HG02885 (cell line): ENCODE measurements around the gene THSD7A.

Experiments
- ATAC-seq: cut with Tn5 transposase; IDR thresholded peaks from one replicate; pipeline ENCODE4 v1.9.1; 2021; ENCODE audit warnings: mild to moderate bottlenecking; ENCODE audit not compliant: unreplicated experiment, poor library complexity

THSD7A gene, protein sequence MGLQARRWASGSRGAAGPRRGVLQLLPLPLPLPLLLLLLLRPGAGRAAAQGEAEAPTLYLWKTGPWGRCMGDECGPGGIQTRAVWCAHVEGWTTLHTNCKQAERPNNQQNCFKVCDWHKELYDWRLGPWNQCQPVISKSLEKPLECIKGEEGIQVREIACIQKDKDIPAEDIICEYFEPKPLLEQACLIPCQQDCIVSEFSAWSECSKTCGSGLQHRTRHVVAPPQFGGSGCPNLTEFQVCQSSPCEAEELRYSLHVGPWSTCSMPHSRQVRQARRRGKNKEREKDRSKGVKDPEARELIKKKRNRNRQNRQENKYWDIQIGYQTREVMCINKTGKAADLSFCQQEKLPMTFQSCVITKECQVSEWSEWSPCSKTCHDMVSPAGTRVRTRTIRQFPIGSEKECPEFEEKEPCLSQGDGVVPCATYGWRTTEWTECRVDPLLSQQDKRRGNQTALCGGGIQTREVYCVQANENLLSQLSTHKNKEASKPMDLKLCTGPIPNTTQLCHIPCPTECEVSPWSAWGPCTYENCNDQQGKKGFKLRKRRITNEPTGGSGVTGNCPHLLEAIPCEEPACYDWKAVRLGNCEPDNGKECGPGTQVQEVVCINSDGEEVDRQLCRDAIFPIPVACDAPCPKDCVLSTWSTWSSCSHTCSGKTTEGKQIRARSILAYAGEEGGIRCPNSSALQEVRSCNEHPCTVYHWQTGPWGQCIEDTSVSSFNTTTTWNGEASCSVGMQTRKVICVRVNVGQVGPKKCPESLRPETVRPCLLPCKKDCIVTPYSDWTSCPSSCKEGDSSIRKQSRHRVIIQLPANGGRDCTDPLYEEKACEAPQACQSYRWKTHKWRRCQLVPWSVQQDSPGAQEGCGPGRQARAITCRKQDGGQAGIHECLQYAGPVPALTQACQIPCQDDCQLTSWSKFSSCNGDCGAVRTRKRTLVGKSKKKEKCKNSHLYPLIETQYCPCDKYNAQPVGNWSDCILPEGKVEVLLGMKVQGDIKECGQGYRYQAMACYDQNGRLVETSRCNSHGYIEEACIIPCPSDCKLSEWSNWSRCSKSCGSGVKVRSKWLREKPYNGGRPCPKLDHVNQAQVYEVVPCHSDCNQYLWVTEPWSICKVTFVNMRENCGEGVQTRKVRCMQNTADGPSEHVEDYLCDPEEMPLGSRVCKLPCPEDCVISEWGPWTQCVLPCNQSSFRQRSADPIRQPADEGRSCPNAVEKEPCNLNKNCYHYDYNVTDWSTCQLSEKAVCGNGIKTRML (N-terminal part only)

DNA sequence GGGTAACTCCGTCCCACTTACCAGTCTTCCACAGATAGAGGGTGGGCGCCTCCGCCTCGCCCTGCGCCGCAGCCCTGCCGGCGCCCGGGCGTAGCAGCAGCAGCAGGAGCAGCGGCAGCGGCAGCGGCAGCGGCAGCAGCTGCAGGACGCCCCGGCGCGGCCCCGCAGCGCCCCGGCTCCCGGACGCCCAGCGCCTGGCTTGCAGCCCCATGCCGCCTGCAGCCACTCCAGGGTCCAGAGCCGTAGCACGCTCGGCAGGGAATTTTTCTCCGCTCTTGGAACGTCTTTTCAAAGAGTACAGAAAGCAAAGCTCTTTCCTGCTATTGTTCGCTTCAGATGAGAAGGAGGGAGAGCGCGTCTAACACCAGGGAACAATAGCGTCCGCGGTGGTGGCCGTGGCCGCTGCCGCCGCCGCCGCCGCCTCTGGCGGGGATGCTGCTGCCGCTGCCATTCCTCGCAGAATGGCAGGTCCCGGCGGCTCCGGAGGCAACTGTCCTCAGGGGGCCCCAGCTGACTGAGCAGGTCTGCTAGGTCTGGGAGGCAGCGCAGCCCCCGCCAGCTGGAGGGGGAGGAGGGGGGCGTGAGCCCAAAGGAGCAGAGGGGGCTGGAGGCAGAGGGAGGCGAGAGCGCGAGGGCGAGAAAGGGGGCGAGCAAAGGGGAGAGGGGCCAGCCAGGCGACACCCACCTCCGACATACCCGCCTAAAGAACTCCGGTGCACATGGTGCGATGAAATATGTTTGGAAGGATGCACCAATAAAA is at the start of gene THSD7A:
THSD7A (minus strand) TSS at position 463 of the 760 bp plus-strand sequence; CDS start at position 211, 252 bp downstream.
- peak; percentile 59 for ATAC-seq

DNA sequence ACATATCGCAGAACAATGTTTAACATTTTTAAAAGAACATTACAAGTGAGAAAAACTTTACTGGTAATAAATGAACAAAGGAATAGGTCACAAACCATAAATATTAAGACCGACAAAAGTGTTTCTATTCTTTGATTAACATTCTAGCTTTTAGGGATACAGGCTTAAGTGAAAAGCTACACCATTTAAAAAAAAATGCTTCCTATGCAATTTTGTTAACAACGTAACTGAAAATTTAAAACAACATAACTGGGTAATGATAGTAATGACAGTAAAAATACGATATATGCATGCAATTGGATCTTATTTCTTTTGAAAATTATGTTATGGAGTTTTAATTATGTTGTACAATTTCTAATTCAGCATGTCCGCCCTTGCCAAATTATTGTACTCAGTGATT is 49.7 kb upstream of the THSD7A start:
- ATAC-seq = no peak

DNA sequence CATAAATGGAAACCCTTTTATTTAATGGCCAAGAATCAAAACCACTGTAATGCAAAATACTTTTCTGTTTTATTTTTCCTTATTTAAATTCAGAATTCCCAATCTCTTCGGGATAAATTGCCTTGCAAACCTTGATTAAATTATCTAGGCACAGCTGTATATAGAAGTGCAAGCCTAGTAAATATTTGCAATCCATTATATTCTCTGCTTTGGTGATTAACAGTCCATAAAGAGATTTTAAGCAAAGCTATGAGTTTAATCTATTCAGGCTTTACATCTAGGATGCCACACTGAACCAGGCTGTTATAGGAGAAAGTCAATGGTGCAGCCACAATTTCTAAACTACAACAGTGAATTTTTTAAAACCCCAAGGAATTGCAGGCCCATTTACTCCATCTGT is 43.6 kb upstream of the THSD7A start:
- ATAC-seq = no peak

DNA sequence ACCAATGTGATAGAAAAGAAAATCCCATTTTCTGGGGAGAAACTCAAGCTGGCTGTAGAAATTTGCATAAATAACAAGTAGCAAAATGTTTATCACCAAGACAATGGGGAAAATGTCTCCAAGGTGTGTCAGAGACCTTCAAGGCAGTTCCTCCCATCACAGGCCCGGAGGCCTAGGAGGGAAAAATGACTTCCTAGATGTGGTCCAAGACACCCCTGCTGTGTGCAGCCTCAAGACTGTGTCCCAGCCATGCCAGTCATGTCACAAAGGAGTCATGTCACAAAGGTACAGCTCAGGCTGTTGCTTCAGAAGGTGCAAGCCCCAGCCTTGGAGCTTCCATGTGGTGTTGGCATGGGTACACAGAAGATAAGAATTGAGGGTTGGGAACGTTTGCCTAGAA is 33.7 kb upstream of the THSD7A start:
- ATAC-seq = no peak

DNA sequence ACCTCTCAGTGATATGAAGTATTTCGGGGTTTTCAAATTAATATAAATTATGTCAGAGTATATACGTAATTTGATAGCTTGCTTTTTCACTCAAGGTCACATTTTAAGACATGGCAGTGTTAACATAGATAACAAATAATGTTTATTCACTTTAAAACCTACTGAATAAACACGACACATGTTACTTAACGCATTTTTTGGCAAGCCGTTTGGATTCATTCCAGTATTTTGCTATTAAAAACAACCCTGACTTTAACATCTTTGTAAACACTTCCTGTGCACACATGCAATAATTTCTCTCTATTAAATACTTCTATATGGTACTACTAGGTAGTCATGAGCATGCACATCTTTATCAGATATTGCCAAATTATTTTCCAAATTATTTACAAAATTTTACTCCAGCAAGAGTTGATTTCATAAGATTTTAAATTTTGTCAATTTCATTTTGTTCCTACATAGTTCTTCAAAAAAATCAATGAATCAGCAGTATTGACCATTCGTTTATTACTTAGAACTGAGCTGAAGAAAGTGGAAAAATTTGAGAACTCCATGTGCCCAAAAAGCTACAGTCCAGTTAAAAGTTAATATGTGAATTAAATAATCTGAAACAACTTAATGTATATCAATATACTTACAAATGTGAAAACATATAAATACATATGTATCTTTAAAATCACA is 26.8 kb upstream of the THSD7A start:
- ATAC-seq = no peak

DNA sequence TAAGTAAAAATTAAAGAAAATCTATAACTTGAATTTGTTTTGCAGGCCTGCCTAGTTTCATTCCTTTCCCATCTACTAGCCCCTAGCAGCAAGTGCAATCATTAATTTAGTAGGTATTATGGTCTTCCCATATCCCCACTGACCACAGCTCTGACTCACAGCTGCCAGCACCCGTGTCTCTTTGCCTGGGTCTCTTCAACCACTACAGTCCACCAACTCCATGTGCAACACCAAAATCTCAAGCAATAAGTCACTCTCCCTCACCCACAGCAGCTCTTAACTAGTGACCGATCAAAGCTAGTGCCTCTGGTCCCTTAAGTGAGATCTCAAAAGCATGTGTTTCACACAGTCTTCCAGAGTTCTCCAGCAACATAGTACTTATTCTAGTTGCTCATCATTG is 26.0 kb upstream of the THSD7A start:
- ATAC-seq = no peak

DNA sequence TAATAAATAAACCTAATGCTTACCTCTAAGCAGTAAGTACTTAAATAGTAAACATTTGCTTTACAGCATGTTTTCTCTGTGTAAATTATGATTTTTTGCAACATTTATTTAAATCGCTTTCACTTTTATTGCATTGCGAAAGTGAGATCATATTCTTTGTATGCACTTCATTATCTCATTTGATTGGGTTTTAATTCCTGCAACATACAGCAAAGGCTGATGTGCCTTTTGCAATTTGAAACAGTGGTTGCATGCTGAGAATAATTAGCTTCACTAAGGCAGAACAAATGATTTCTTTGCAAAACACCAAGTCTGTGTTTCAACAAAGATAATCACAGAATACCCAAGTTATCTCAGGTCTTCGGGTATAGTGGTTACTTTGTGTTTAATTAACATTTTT is 16.3 kb upstream of the THSD7A start:
- no peak for ATAC-seq

DNA sequence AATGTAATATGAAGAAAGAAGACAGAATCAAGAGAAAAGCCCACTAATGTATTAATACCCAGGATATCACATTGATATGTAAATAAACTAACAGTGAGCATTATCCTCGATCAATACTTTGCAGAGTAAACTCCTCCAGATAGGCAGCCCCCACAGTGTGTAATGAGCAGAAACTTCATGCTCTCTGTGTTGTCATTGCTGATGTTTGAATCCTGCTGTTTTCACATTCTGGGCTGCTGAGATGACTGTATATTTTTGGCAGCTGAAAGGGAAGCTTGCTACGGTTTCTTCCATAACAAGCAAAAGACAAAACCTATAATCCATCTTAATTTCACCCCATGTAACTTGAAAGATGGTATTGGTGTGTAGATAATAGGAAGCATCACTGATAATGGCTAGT is 15.3 kb upstream of the THSD7A start:
- ATAC-seq = no peak

DNA sequence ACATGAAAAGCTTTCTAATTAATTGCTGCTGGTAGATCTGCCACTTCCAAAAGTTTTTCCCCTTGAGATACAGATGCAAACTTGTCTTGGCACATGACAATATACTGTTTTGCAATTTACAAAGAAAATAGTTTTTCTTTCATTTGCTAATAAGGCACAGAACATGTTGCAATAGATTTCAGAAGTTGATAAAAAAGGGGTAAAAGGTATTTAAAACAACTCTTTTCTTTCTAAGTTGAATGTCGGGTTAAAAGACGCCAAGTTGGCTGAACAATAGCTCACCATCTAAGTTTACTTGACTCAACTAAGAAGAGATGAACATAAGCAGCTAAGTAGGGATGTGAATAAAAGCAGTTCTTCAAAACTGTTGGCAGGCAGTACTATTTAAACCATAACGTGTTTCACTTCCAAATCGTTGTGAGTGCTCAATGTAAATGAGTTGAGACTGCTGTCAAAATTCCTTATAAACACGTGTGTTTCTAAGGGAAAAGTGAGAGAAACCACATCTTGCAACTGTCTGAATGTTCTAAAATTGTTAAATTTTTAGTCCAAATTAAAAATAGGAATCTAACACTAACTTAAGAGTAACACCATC is 14.5 kb upstream of the THSD7A start:
- no peak for ATAC-seq

DNA sequence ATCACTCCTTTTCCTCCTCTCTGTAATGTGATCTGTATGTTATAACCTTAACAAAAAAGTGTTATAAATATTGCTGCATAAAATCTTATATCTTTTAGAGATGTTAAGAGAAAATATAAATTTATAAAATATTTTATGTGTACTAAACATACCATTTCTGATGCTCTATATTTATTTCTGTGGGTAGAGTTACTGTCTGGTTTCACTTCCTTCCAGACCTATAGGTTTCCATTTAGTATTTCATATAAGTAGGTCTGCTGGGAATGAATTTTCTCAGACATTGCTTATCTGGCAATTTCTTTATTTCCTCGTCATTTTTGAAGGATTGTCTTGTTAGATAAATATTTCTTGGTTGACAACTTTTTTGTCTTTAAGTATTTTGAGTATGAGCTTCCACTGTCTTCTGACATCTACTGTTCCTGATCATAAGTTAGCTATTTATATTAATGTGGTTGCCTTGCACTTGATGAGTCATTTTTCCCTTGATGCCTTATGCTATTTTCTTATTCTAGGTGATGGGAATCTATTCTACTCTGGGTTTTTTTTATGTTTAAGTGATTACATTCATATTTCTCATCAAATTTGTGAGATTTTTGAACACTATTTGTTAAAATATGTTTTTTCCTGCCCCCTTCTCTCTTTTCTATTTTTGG is 11.2 kb upstream of the THSD7A start:
- peak; percentile 37 for ATAC-seq

DNA sequence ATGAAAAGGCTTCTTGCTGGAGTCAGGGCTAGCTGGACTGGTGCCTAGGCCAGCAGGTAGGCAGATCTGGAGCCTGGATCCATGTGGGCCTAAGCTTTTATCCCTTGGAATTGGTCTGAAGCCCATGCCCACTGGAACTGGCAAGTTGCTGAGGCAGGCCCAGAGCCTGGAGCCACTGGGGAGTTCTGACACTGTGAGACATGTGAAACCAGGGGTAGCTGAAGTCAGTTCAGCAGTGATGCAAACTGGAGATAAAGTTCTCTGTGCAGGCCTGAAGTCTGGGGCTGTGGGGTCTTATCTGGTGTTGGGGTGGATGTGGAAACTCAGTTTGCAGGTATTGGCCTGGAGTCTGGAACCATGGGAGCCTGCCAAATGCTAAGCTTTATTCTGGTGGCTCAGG is 9.7 kb upstream of the THSD7A start:
- no peak for ATAC-seq

DNA sequence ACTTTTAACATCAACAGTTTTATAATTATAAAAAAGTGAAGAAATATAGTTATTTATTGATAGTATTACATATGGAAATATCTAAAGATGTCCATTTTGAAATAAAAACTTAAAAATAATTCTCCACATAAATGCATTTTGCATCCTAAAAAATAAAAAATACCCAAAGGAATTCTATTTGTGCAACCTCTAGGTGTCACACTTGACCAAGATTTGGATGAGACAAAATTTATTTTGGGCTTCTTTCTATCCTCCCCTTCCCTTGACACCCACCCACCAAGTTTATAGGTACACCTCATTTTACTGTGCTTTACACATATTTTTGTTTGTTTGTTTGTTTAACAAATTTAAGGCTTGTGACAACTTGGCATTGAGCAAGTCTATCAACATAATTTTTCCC is 3.3 kb upstream of the THSD7A start:
- ATAC-seq = no peak

DNA sequence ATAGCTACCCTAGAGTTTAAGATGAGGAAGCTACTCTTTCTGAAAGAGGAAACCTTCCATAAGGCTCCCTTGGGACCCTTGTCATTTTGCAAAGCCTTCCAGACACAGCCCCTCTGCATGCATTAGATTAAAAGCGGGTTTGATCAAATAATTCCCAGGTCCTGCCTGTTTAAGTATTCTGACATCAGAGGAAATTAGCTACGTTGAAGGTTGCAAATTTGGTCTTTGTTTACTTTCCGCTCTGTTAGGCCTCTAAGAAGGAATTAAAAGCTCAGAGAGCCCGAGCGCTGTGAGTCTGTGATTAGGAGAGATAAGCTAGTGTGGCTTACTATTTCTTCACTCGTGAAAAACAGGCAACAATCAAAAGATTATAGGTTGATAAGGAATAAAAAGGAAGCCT is 1.4 kb upstream of the THSD7A start:
- no peak for ATAC-seq

DNA sequence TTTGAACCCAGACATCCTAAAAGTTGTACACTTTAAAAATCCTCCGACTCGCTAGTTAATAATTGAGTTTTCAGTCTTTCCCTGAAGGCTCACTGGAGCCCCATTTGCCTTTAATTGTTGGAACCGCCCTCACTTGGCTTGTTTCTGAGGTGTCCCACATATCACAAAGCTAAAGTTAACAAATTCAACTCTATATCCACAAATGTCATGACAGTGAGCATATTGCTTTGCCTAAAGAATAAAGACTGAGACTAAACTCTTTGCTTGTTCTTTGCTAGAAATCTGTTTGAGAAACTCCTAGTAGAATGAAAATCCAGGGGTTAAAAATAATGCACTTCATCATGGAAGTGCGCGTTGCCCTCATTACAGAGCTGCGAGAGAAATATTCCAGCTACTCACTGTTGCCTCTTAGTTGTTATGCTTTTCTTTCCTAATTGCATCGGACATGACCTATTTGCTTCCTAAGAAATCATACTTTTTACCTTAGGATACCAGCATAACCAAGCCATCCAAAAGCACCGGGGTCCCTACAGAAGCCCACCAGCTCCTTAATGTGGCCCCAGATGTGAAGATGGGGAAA is 752 bp downstream of the THSD7A start:
- no peak for ATAC-seq

DNA sequence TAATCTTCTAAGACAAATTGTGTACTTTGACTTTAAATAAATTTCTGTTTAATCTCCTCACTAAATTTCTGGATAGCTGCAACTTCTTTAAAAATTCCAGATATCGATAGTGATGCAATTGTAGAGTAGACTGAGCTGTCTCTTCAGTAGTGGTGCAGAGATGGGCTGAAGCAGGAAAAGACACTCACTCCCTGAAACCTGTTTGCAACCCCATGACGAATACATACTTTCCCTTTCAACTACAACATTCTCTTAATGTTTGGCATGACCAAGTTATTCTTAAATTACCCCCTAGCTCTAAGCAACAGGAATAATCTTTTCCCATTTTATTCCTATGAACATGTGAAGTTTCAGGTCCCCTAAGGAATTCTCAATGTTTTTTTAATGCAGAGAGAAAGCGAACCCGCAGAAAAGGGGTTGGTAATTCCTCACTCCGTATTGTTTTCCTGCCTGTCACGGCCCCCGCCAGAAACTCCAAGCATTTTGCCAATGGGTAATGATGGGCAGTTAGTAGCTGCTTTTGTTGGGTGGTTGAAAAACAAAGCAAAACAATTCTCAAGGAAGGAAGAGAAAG is 1.3 kb downstream of the THSD7A start:
- ATAC-seq = no peak

DNA sequence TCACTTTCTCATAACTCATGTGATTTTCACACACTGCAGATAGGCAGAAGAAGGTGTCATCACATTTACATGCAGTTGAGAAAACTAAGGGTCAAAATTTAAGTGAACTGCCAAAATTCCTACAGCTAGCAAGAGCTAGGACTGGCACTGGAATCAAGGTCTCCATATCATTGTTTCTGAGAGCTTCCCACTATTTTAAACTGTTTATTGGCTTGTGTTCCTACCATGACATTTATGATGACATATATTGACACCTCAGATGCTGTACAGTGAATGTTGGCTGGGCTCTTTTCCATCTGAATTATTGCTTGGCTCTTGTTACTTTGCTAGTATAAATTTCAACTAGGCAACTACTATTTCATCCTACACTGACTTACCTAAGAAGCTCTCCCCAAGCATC is 2.0 kb downstream of the THSD7A start:
- ATAC-seq = no peak

DNA sequence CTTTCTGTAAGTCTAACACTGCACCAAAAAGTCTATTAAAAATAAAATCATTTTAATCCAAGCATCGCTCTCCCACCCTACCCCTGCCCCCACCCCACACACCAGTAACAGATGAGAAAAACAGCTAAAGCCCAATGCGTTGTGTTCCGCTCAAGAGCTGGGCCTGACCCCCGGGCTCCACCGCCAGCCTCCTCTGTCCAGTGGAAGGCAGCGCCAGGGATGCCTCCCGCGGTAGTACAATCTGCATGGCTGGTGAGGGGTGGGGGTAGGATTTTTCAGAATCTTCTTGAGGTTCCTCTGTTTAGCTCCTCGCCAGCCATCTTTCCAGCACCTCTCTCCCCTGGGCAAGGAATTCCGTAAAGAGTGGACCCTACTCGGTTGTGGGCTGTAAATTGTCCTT is 12.1 kb downstream of the THSD7A start:
- ATAC-seq = no peak

DNA sequence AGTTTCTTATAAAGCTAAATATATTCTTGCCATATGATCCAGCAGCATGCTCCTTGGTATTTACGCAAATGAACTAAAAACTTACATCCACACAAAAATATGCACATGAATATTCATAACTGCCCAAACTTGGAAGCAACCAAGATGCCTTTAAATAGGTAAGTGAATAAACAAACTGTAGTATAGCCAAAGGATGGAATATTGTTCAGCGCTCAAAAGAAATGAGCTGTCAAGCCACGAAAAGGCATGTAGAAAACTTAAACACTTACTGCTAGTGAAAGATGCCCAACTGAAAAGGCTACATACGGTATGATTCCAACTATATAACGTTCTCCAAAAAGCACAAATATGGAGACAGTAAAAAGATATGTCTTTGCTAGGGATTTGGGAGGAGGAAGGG is 12.7 kb downstream of the THSD7A start:
- no peak for ATAC-seq
